Fibroblast of lung (primary cell): Measurements from ENCODE around the gene LPAR6. TPM values are rescaled to one million over a fixed set of nuclear protein-coding genes. Genes with fewer than 3 reads are reported as not detected.
A peak's percentile ranks its signal among the peaks of the same experiment; 100 is the strongest.

ENCODE experiments used
- DNase-seq, 2 donors: peaks; one replicate each; pipeline versions ENCODE4 v3.0.0 to v3.0.0-alpha.2; 2010; ENCODE audit warnings: low read depth in 2 of 2
- H2AFZ ChIP-seq: 2 replicates; pipeline ENCODE4 v1.5.1; 2012; ENCODE audit warnings: low read length, control low read depth, inconsistent platforms
- H3K27ac ChIP-seq: 2 replicates; pipeline ENCODE4 v1.5.1; 2011; ENCODE audit warnings: low read length, control low read depth; ENCODE audit not compliant: insufficient read depth
- H3K27me3 ChIP-seq: 2 replicates; pipeline ENCODE4 v1.5.1; 2011; ENCODE audit warnings: mild to moderate bottlenecking, low read length; ENCODE audit not compliant: control insufficient read depth, insufficient read depth
- H3K36me3 ChIP-seq: 2 replicates; pipeline ENCODE4 v1.5.1; 2011; ENCODE audit warnings: low read length; ENCODE audit not compliant: control insufficient read depth, insufficient read depth
- H3K4me1 ChIP-seq: 2 replicates; pipeline ENCODE4 v1.5.1; 2011; ENCODE audit warnings: low read length; ENCODE audit not compliant: control insufficient read depth, insufficient read depth; ENCODE audit errors: extremely low read depth
- H3K4me2 ChIP-seq: 2 replicates; pipeline ENCODE4 v1.5.1; 2011; ENCODE audit warnings: low read length, control low read depth; ENCODE audit not compliant: insufficient read depth; ENCODE audit errors: extremely low read depth
- H3K4me3 ChIP-seq, 4 experiments: fragments of 200-600 bp in 1 of 4; sonication (generic) in 1 of 4; replicated peaks in 1 of 4; 2 replicates each; pipeline ENCODE4 v1.5.1; 2011 to 2016; ENCODE audit warnings: low read length in 4 of 4, low read depth in 3 of 4, mild to moderate bottlenecking in 3 of 4, control low read depth in 2 of 4, inconsistent platforms in 1 of 4, mixed read lengths in 1 of 4; ENCODE audit not compliant: insufficient read depth in 1 of 4; ENCODE audit errors: control extremely low read depth in 1 of 4
- H3K79me2 ChIP-seq: 2 replicates; pipeline ENCODE4 v1.5.1; 2012; ENCODE audit warnings: mild to moderate bottlenecking, low read length, inconsistent platforms; ENCODE audit not compliant: control insufficient read depth, insufficient read depth
- H3K9ac ChIP-seq: 2 replicates; pipeline ENCODE4 v1.5.1; 2011; ENCODE audit warnings: mild to moderate bottlenecking, low read length, control low read depth; ENCODE audit not compliant: insufficient read depth
- H3K9me3 ChIP-seq: 2 replicates; pipeline ENCODE4 v1.5.1; 2012; ENCODE audit warnings: low read depth, low read length; ENCODE audit not compliant: control insufficient read depth, insufficient read depth
- H4K20me1 ChIP-seq: 2 replicates; pipeline ENCODE4 v1.5.1; 2011; ENCODE audit warnings: low read length; ENCODE audit not compliant: control insufficient read depth, insufficient read depth; ENCODE audit errors: extremely low read depth
- EZH2 ChIP-seq: IDR thresholded peaks from 2 replicates; pipeline ENCODE4 v1.5.1; 2012; ENCODE audit warnings: low read length, control low read depth, mild to moderate bottlenecking; ENCODE audit errors: missing control alignments
- polyA plus RNA-seq, 2 donors: library from polyadenylated mRNA; depleted of rRNA in 1 of 2; stranded (reverse) in 1 of 2; unstranded in 1 of 2; fragments of >200 nt; gene quantifications; 2 replicates each; pipeline ENCODE4 v1.2.1, GENCODE V29; 2011 to 2012; ENCODE audit warnings: missing spikeins in 1 of 2
- total RNA-seq: library from RNA; depleted of rRNA; stranded (reverse); fragments of >200 nt; gene quantifications from 2 replicates; pipeline ENCODE4 v1.2.1, GENCODE V29; 2014
- TF ChIP-seq, protein P1 (sequence below), 2 donors: IDR thresholded peaks in 1 of 2; conservative IDR thresholded peaks in 1 of 2; 1 replicate in 1 of 2; 2 replicates in 1 of 2; pipeline ENCODE4 v1.5.1; 2011 to 2012; ENCODE audit warnings: low read length in 2 of 2, control low read depth in 1 of 2, inconsistent platforms in 1 of 2, low read depth in 1 of 2, mild to moderate bottlenecking in 1 of 2

Gene LPAR6
- total and polyA plus RNA-seq, 2 donors (not counting 1 experiment from before 2014, with no cell fraction given) = 6.8 to 7.6 TPM

DNA sequence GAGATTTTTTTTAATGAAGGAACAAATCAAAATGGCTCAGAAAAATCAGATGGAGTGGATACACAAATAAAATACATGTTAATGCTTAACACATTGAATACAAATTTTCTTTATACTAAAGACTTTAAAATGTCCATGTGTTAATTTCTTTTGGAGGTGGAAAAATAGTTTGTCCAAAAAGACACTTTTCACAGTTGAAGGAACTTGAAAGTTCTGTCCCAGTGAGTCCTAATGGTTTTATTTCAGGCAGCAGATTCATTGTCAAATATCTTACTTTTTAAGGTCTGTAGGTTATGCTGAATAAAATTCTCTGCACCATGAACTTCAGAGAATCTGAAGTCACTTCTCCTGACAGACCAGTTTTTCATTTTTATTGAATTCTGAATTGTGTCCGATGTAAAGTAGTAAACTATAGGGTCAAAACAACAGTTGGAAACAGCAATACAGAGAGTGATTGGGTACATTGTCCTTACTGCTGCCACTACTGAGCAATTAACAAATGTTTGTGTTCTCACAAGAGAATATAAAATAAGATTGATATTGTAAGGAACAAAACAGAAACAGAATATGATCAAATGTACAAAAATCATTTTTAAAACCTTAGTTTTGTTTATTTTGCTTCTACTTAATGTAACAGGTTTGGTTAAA is 1.6 kb downstream of the LPAR6 start:
- Histone ChIP-seq H2AFZ (no peak overlapping the region), H3K79me2 (peaks cover 17% of the 10 kb centered on the region), H3K9me3 (no peaks in the 10 kb centered on the region), H3K4me2 (peak overlapping the region; percentile 82), H3K27me3 (no peaks in the 10 kb centered on the region), H3K4me3 (peak overlapping the region; percentile 41 to 96 (median 64)), H3K36me3 (no peaks in the 10 kb centered on the region), H3K27ac (peak overlapping the region; percentile 67), H3K4me1 (no peaks in the 10 kb centered on the region), H3K9ac (peak overlapping the region; percentile 20), H4K20me1 (no peaks in the 10 kb centered on the region)
- peak in 1 of 2 donors; percentile 3 for DNase-seq
- TF ChIP-seq, protein P1, sequence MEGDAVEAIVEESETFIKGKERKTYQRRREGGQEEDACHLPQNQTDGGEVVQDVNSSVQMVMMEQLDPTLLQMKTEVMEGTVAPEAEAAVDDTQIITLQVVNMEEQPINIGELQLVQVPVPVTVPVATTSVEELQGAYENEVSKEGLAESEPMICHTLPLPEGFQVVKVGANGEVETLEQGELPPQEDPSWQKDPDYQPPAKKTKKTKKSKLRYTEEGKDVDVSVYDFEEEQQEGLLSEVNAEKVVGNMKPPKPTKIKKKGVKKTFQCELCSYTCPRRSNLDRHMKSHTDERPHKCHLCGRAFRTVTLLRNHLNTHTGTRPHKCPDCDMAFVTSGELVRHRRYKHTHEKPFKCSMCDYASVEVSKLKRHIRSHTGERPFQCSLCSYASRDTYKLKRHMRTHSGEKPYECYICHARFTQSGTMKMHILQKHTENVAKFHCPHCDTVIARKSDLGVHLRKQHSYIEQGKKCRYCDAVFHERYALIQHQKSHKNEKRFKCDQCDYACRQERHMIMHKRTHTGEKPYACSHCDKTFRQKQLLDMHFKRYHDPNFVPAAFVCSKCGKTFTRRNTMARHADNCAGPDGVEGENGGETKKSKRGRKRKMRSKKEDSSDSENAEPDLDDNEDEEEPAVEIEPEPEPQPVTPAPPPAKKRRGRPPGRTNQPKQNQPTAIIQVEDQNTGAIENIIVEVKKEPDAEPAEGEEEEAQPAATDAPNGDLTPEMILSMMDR (conservative IDR thresholded peaks at IDR 0.05 in 1 of 2, IDR thresholded peaks at IDR 0.05 in 1 of 2; ENCODE audit: low read depth in 1 of 2, low read length in 2 of 2) = no peak
- no peak for TF ChIP-seq EZH2

DNA sequence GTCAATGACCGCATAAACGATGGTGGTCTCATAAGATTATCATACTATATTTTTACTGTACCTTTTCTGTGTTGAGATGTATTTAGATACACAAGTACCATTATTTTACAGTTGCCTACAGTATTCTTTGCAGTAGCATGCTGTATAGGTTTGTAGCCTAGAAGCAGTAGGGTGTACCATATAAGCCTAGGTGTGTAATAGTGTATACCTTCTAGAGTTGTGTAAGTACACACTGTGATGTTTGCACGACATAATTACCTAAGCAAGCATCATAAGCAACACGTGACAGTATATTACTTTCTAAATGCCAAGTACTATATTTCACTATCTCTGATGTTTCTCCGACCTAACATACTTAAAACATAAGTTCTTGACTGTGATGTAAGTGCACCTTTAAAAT is 2.7 kb downstream of the LPAR6 start:
- TF ChIP-seq, protein P1 (conservative IDR thresholded peaks at IDR 0.05 in 1 of 2, IDR thresholded peaks at IDR 0.05 in 1 of 2; ENCODE audit: low read depth in 1 of 2, low read length in 2 of 2) = no peak
- no peak for TF ChIP-seq EZH2
- no peak overlapping the region for H3K27ac ChIP-seq
- no peaks in the 10 kb centered on the region for H4K20me1 ChIP-seq
- no peaks in the 10 kb centered on the region for H3K4me1 ChIP-seq
- no peaks in the 10 kb centered on the region for H3K27me3 ChIP-seq
- H3K9ac ChIP-seq = no peak overlapping the region
- no peak for DNase-seq
- peak overlapping the region; percentile 15 to 96 (median 44) for H3K4me3 ChIP-seq
- no peaks in the 10 kb centered on the region for H3K9me3 ChIP-seq
- peak overlapping the region; percentile 82 for H3K4me2 ChIP-seq
- H2AFZ ChIP-seq = no peak overlapping the region
- H3K36me3 ChIP-seq = no peaks in the 10 kb centered on the region
- peaks cover 17% of the 10 kb centered on the region for H3K79me2 ChIP-seq

DNA sequence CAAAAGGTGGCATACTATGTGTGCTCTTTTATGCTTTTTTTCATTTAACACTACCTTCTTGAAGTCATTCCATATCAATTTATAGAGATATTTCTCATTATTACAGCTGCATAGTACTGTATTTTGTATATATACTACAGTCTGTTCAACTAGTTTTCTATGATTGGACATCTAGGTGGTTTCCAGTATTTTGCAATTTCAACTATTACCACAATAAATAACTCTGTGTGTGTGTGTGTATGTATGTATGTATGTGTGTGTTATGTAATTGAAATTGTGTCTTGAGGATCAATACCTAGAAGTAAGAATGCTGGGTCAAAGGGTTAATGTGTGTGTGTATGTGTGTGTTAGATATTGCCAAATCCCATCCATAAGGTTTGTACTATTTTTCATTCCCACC is 7.0 kb downstream of the LPAR6 start:
- Histone ChIP-seq H3K4me2 (no peak overlapping the region), H3K27ac (no peak overlapping the region), H3K36me3 (no peaks in the 10 kb centered on the region), H4K20me1 (no peaks in the 10 kb centered on the region), H3K4me1 (peaks cover 4% of the 10 kb centered on the region), H3K79me2 (peaks cover 7% of the 10 kb centered on the region), H3K9ac (no peak overlapping the region), H3K27me3 (no peaks in the 10 kb centered on the region), H3K9me3 (no peaks in the 10 kb centered on the region), H2AFZ (no peak overlapping the region), H3K4me3 (no peak overlapping the region)
- TF ChIP-seq EZH2 = no peak
- TF ChIP-seq, protein P1 (conservative IDR thresholded peaks at IDR 0.05 in 1 of 2, IDR thresholded peaks at IDR 0.05 in 1 of 2; ENCODE audit: low read depth in 1 of 2, low read length in 2 of 2) = no peak
- no peak for DNase-seq
